HG03108 (cell line): ENCODE data around the gene DISP3.

Experiments
- ATAC-seq: cut with Tn5 transposase; IDR thresholded peaks from one replicate; pipeline ENCODE4 v1.9.1; 2021; ENCODE audit warnings: moderate library complexity; ENCODE audit not compliant: unreplicated experiment

Gene DISP3

DNA sequence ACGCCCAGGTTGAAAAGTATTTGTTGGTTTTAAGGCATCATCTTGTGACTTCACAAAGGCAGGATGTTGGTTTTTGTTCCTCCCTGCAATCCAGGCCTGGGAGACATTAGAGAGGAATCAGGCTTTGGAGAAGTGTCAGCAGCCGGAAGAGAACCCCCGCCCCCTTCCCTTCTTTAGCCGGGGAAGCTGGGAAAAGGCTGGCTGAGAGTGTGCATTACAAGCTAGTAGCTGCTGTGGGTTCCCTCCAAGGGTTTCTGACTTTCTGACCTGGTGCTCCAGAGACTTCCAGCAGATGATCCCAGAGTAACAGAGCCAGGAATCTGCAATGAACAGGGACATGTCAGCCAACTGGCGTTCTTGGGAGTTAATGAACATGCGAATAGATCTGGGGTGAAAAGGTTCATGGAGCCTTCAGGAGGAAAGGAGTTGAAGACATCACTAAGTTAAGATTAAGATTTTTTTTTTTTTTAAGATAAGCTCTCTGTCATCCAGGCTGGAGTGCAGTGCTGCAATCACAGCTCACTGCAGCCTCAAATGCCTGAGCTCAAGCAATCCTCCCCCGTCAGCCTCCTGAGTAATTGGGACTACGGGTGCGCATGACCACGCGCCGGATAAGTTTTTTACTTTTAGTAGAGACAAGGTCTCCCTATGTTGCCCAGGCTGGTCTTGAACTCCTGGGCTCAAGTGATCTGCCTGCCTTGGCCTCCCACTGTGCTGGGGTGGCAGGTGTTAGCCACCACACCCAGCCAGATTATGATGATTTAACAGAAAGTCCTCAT is 7.5 kb downstream of the DISP3 start:
- no peak for ATAC-seq

- ATAC-seq: no peak
Measured at GRCh38 chr1:11487196-11487751, 8.3 kb downstream of the DISP3 start.

DNA sequence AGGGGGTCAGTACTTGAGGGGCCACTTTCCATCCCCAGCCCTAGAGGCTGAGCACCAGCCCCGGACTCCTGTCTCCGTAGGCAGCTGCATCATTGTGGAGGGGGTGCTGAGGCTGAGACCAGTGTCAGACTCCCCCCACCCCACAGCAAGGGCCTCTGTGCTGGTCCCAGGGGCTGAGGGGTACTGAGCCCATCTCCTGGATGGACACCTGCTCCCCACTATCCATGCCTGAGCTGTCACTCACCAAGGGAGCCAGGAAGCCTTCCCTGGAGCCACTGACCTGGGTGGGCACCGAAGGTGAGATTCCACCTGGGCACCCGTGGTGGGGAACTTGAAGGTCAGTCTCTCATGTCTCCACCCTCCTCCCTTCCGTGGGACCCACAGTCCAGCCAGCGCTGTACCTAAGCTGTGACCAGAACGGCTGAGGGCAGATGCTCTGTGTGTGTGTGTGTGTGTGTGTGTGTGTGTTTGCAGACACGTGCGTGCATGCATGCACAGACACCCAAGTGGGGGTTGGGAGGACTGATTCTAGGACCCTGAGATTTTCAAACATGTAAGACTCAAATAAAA is 9.3 kb downstream of the DISP3 start:
- no peak for ATAC-seq

GRCh38 chr1:11488966-11489625 is 10.1 kb downstream of the DISP3 start:
- ATAC-seq: no peak

GRCh38 chr1:11492235-11492634 is 13.3 kb downstream of the DISP3 start:
- ATAC-seq: no peak

- no peak for ATAC-seq
Measured at GRCh38 chr1:11493972-11494655, 15.2 kb downstream of the DISP3 start.

DNA sequence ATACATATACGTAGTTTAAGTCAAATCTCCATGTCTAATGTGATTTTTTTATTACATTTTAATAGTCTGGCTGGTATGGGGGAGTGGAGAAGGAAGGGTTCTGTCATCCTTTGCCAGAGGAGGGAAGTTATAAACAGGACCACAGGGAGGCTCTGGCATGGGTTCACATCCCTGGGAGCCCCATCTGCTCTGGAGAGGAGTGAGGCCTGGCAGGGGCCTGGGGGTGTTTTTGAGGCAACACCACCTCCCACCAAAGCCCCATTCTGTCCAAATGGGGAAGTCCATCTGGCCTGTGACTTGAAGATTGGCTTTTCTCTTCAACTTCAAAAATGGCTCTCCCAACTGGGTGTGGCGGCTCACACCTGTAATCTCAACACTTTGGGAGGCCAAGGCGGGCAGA is 15.8 kb downstream of the DISP3 start:
- ATAC-seq: no peak

DNA sequence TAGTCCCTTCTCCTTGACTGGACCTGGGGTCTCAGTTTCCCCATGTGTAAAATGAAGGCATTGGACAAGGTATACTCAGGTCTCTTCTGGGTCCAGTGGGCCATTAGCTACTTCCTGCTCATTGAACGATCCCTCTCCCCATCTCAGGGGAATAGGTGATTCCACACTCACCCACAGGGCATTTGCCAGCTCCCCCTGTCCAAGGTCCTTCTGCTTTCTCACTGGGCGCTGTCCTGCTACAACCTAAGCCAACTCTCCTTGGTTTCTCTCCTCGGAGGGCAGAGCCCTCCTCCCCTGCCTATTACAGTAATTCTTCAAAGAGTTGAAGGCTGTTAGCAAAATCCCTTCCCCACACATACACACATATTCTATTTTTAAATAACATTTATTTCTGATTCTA is 16.6 kb downstream of the DISP3 start:
- ATAC-seq: no peak

GRCh38 chr1:11496551-11497080 is 17.7 kb downstream of the DISP3 start:
- no peak for ATAC-seq

DNA sequence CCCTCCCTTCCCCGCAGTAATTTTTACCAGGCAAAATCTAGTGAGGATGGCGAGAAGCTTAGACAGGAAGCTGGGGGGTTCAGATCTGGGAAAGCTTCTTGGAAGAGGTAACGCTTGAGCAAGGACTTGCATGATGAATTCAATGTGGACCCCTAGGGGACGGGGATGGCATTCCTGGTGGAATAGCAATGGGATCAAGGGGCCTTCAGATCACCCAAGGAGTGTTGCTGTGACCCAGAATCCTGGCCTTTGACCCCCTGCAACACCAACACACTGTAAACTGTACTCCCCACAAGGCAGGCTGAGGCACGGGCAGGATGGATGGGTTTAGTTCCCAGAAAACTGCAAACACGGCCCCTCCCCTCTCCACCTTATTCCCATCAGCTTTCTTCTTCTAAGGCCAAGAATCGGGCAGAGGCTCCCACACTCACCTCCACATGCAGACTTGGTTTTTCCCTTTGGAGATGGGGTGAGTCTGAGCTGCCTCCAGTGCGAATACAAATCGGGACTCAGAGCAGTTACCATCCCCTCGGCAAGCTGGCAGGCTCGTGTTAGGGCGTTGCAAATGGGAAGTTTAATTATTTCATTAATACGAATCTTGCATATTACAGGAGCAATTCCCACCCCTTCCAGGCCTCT is 20.1 kb downstream of the DISP3 start:
- no peak for ATAC-seq

GRCh38 chr1:11499601-11500331 is 20.8 kb downstream of the DISP3 start:
- no peak for ATAC-seq

DNA sequence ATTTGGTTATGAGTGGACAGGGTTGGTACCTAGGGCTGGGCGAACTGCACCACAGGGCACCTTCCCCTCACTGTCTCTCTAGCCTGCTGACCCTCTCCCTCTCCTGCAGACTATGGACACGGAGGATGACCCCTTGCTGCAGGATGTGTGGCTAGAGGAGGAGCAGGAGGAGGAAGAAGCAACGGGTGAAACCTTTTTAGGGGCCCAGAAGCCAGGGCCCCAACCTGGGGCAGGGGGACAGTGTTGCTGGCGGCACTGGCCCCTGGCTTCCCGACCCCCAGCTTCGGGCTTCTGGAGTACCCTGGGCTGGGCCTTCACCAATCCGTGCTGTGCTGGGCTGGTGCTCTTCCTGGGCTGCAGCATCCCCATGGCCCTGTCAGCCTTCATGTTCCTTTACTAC is 21.9 kb downstream of the DISP3 start:
- no peak for ATAC-seq

GRCh38 chr1:11501491-11501897 is 22.5 kb downstream of the DISP3 start:
- no peak for ATAC-seq

DNA sequence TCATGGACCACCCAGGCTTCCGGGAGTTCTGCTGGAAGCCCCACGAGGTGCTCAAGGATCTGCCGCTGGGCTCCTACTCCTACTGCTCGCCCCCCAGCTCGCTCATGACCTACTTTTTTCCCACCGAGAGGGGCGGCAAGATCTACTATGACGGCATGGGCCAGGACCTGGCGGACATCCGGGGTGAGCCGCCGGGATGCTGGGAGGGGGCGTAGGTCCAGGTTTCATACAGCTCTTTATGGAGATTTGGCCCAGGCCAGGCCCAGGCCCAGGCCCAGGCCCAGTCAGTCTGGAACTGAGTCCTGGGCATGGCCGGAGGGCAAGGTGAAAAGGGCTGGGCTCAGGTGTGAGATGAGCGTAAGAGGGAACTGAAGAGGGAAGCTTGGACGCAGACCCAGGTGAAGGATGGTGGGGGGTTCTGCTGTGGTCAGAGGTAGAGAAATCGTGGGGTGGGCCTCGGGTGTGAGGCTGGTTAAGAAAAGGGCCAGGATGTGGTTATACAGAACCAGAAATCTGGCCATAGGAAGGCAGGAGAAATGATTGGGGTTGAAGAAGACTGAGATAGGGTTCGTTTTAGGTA is 23.0 kb downstream of the DISP3 start:
- ATAC-seq: no peak

DNA sequence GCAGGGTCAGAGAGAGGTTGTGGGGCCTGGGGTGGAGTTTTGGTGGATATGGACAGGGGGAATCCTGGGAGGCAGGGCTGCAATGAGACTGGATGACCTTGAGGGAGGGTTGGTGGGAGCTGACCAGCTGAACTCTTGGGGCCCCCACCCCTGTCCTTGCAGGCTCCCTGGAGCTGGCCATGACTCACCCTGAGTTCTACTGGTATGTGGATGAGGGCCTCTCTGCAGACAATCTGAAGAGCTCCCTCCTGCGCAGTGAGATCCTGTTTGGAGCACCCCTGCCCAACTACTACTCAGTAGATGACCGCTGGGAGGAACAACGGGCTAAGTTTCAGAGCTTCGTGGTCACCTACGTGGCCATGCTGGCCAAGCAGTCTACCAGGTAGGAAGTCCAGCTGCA is 23.6 kb downstream of the DISP3 start:
- ATAC-seq: no peak

GRCh38 chr1:11504599-11504998 is 25.6 kb downstream of the DISP3 start:
- ATAC-seq: no peak

- ATAC-seq: no peak
Measured at GRCh38 chr1:11505591-11506538, 26.9 kb downstream of the DISP3 start.

DNA sequence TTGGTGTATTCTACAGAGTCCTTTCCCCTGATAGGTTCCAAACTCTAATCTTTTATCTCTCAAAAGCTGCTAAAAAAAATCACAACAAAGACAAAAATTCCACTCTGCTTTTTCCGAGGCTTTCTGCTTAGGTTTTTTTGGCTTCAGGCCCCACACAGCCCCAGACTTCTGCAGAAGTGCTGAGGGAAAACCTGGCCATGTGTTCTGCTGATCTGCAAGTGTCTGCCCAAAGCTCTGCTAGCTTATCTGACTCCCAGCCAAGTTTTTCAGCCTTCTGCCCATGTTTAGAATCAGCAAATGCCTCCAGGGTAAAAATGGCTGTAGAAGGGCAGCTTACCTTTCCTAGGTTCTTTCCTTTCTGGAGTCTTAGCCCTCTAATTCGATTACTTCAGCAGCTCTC is 28.4 kb downstream of the DISP3 start:
- no peak for ATAC-seq

- ATAC-seq: no peak
Measured at GRCh38 chr1:11513681-11514080, 34.7 kb downstream of the DISP3 start.
